ENCODE data around the gene ADGRL3.

The ADGRL3 gene

DNA sequence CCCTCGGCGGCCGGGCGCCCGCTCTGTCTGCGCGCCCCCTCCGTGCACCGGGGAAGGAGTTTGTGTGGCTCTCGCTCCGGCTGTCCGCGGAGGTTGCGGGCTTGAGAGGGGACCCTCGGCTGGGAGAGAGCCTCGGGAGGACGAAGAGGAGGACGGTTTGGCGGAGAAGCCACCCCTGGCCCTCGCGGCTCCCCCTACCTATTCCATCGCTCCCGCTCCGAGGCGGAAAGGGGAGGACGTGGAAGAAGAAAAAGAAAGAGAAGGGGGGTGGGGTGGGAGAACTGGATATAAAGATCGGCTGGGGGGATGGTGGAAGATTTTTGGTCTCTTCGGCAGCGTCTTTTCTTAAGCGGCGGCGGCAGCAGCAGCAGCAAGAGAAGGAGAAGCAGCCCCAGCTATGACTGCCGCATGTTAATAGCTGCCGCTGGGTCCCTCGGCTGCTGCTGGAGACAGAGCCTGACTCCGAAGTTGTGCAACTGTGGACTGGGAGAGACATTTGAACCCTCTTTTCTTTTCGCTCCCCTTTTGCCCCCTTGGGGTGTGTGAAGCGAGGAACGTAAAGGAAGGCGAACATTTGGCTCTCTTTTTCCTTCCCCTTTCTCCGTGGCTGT lies 895 bp downstream of the ADGRL3 start:
- Histone ChIP-seq H3K4me3 (IDR thresholded peaks at IDR 0.05; ENCODE audit: insufficient read depth, low read depth, low read length) (no peak overlapping the region), H3K9ac (no peak overlapping the region; the same call in 1 of the 2 replicates), H3K4me2 (peak overlapping the region; percentile 51)

DNA sequence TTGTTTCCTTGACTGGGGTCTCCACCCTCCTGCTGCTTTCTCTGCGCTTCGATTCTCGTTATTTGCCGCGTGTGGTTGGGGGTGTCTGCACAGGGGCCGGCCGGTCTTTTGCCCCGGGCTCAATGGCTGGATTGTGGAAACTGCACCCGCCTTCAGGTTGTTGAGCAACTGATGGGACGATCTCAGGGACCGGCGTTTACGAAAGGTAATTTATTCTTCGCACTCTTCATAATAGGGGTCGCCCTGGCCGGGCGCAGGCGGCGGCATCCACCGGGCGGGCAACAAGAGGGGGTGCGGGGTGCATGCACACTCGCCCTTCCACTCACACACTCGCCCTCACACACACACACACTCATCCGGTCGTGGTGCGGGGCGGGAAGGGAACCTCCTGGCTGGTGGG lies 1.4 kb downstream of the ADGRL3 start:
- Histone ChIP-seq H2AFZ (ENCODE audit: low read depth) (peak overlapping the region; percentile 81), H3K4me3 (IDR thresholded peaks at IDR 0.05; ENCODE audit: insufficient read depth, low read depth, low read length) (no peak overlapping the region), H3K36me3 (ENCODE audit: insufficient read depth) (no peaks in the 10 kb centered on the region), H3K79me2 (ENCODE audit: insufficient read depth, low read depth) (no peaks in the 10 kb centered on the region), H3K4me2 (peak overlapping the region; percentile 51), H4K20me1 (ENCODE audit: insufficient read depth) (no peaks in the 10 kb centered on the region), H3K9ac (no peak overlapping the region), H3K4me1 (ENCODE audit: low read depth, poor library complexity, severe bottlenecking) (no peaks in the 10 kb centered on the region), H3K27me3 (ENCODE audit: insufficient read depth, low read depth) (no peaks in the 10 kb centered on the region), H3K27ac (no peak overlapping the region)
- TF ChIP-seq, protein P1, sequence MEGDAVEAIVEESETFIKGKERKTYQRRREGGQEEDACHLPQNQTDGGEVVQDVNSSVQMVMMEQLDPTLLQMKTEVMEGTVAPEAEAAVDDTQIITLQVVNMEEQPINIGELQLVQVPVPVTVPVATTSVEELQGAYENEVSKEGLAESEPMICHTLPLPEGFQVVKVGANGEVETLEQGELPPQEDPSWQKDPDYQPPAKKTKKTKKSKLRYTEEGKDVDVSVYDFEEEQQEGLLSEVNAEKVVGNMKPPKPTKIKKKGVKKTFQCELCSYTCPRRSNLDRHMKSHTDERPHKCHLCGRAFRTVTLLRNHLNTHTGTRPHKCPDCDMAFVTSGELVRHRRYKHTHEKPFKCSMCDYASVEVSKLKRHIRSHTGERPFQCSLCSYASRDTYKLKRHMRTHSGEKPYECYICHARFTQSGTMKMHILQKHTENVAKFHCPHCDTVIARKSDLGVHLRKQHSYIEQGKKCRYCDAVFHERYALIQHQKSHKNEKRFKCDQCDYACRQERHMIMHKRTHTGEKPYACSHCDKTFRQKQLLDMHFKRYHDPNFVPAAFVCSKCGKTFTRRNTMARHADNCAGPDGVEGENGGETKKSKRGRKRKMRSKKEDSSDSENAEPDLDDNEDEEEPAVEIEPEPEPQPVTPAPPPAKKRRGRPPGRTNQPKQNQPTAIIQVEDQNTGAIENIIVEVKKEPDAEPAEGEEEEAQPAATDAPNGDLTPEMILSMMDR (conservative IDR thresholded peaks at IDR 0.05; ENCODE audit: low read depth, low read length) = no peak

More for the DNA sequence above, 895 bp downstream of the ADGRL3 start:
- Histone ChIP-seq H3K79me2 (ENCODE audit: insufficient read depth, low read depth) (no peaks in the 10 kb centered on the region), H4K20me1 (ENCODE audit: insufficient read depth) (no peaks in the 10 kb centered on the region), H3K27ac (no peak overlapping the region), H3K4me1 (ENCODE audit: low read depth, poor library complexity, severe bottlenecking) (no peaks in the 10 kb centered on the region), H3K36me3 (ENCODE audit: insufficient read depth) (no peaks in the 10 kb centered on the region), H2AFZ (ENCODE audit: low read depth) (peak overlapping the region; percentile 81), H3K27me3 (ENCODE audit: insufficient read depth, low read depth) (no peaks in the 10 kb centered on the region)
- TF ChIP-seq, protein P1 (conservative IDR thresholded peaks at IDR 0.05; ENCODE audit: low read depth, low read length) = no peak

DNA sequence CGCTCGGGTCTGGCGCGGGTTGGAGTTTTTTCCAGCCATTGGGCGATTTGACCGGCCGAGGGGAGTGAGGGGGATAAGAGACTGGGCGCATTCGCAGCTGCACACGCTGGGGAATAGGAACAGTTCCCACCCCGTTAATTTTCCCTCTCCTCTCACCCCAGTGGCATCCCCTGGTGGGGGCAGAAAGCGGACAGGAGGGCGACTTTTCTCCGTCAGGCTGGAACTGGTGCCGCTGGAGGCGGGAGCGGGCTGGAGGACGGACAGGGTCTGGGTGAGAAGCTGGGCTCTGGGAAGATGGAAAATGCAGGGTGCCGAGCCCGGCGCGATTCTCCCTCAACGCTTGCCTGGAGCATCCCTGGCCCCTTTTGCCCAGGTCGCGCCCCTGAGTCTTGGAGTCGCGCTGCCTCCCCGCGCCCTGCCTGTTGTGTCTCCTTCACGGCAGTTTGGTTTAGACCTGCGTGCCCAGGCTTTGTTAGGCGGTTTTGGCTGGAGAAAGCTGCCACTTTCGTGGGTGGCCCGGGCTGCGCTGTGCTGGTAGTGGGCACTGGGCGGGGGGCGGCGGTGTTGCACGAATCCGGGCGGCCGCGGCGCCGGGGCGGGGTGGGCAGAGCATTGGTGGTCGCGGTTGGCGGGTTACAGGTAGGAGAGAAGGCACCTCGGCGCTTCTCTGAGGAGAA lies 2.0 kb downstream of the ADGRL3 start:
- no peak overlapping the region for H3K4me3 ChIP-seq (IDR thresholded peaks at IDR 0.05; ENCODE audit: insufficient read depth, low read depth, low read length)
- TF ChIP-seq, protein P1 (conservative IDR thresholded peaks at IDR 0.05; ENCODE audit: low read depth, low read length) = no peak
- H3K27me3 ChIP-seq (ENCODE audit: insufficient read depth, low read depth) = no peaks in the 10 kb centered on the region
- H4K20me1 ChIP-seq (ENCODE audit: insufficient read depth) = no peaks in the 10 kb centered on the region
- H3K79me2 ChIP-seq (ENCODE audit: insufficient read depth, low read depth) = no peaks in the 10 kb centered on the region
- no peak overlapping the region for H3K9ac ChIP-seq
- no peaks in the 10 kb centered on the region for H3K4me1 ChIP-seq (ENCODE audit: low read depth, poor library complexity, severe bottlenecking)
- no peak overlapping the region for H3K27ac ChIP-seq
- no peak overlapping the region for H2AFZ ChIP-seq (ENCODE audit: low read depth)
- H3K36me3 ChIP-seq (ENCODE audit: insufficient read depth) = no peaks in the 10 kb centered on the region
- no peak overlapping the region; the same call in 1 of the 2 replicates for H3K4me2 ChIP-seq

DNA sequence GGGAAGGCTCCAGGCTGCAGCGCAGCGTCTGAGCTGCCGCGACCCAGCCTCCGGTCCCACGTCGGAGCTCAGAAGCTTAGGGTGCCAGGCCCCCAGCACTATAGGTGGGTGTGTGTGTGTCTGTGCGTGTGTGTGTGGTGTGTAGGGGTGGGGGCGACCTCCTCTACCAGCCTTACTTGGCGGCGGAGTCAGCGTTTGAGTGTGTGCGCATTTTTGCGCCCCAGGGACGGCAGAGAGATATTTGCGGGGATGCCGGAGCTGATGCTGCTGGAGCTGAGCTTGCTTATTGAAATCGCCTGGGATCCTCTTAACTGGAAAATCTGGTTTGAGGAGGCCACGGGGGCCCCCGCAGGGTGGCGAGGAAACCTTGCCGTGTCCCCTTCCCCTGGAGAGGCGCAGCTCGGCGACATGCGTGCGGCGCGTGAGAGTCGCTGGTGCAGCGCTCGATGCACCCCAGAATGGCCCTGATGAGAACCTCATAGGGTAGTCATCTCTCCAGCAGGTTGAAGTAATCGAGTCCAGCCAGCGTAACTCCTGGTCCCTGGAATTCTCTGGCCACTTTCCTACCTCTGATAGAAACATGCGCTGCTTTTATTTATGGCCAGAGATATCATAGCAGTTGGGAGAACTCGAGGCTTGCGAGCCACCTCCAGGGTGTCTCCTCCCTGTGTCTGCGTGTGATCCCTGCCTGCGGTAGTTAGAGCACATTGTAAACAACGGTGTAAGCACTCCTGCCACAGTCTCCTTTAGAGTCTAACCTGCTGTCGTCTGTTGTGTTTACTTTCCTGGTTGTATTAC lies 2.7 kb downstream of the ADGRL3 start:
- H3K36me3 ChIP-seq (ENCODE audit: insufficient read depth) = no peaks in the 10 kb centered on the region
- no peaks in the 10 kb centered on the region for H4K20me1 ChIP-seq (ENCODE audit: insufficient read depth)
- no peaks in the 10 kb centered on the region for H3K4me1 ChIP-seq (ENCODE audit: low read depth, poor library complexity, severe bottlenecking)
- H3K4me2 ChIP-seq = no peak overlapping the region
- H2AFZ ChIP-seq (ENCODE audit: low read depth) = no peak overlapping the region
- no peaks in the 10 kb centered on the region for H3K79me2 ChIP-seq (ENCODE audit: insufficient read depth, low read depth)
- no peaks in the 10 kb centered on the region for H3K27me3 ChIP-seq (ENCODE audit: insufficient read depth, low read depth)
- no peak overlapping the region for H3K4me3 ChIP-seq (IDR thresholded peaks at IDR 0.05; ENCODE audit: insufficient read depth, low read depth, low read length)
- H3K27ac ChIP-seq = no peak overlapping the region
- H3K9ac ChIP-seq = no peak overlapping the region
- TF ChIP-seq, protein P1 (conservative IDR thresholded peaks at IDR 0.05; ENCODE audit: low read depth, low read length) = no peak
